B cell (primary cell): ENCODE measurements around the gene TAS2R39. TPM values are rescaled to one million over a fixed set of nuclear protein-coding genes. Genes with fewer than 3 reads are reported as not detected.

Source experiments
- ATAC-seq: fragments of 200-7000 bp; cut with Tn5 transposase; one replicate; pipeline ENCODE4 v1.10.0; 2021; ENCODE audit warnings: low read depth, mild to moderate bottlenecking, moderate number of reproducible peaks, moderate library complexity
- CTCF ChIA-PET: fragments of 350-600 bp; sonication (Branson Sonifier 250); formaldehyde crosslinking; loops from one replicate; lab custom pipeline; 2021; ENCODE audit warnings: antibody characterized with exemption, inconsistent platforms; lab: Charles Lee
- POLR2A ChIA-PET: fragments of 350-600 bp; sonication (Branson Sonifier 250); formaldehyde crosslinking; loops from one replicate; lab custom pipeline; 2021; ENCODE audit warnings: antibody characterized with exemption; lab: Charles Lee
- DNase-seq: peaks from one replicate; pipeline ENCODE4 v3.0.0; 2013
- H2AFZ ChIP-seq: 2 replicates; pipeline ENCODE4 v1.6.1; 2012; ENCODE audit warnings: mild to moderate bottlenecking, low read depth, low read length; ENCODE audit not compliant: insufficient read depth, poor library complexity, severe bottlenecking
- H3K27ac ChIP-seq, 2 donors: 1 replicate in 1 of 2; 2 replicates in 1 of 2; pipeline ENCODE4 v1.5.1; 2012 to 2013; ENCODE audit warnings: low read length in 2 of 2, mild to moderate bottlenecking in 2 of 2, moderate library complexity in 1 of 2
- H3K27me3 ChIP-seq, 4 experiments: fragments of 200-600 bp in 1 of 4; sonication (generic) in 1 of 4; replicated peaks in 1 of 4; 1 replicate in 2 of 4; 2 replicates in 2 of 4; pipeline versions ENCODE4 v1.6.1 to v1.7.0; 2013 to 2016; ENCODE audit warnings: low read length in 3 of 4, mild to moderate bottlenecking in 2 of 4, mixed read lengths in 1 of 4, moderate library complexity in 1 of 4; ENCODE audit not compliant: insufficient read depth in 4 of 4, control insufficient read depth in 3 of 4; ENCODE audit errors: control extremely low read depth in 1 of 4
- H3K36me3 ChIP-seq, 2 experiments: replicated peaks in 1 of 2; 1 replicate in 1 of 2; 2 replicates in 1 of 2; pipeline versions ENCODE4 v1.6.1 to v1.7.1; 2013; ENCODE audit warnings: low read length in 1 of 2; ENCODE audit not compliant: insufficient read depth in 2 of 2, control insufficient read depth in 1 of 2; ENCODE audit errors: control extremely low read depth in 1 of 2, extremely low read depth in 1 of 2
- H3K4me1 ChIP-seq, 2 donors: fragments of 200-600 bp in 1 of 2; sonication (generic) in 1 of 2; 1 replicate in 1 of 2; 2 replicates in 1 of 2; pipeline versions ENCODE4 v1.5.1 to v1.6.1; 2013 to 2017; ENCODE audit warnings: low read length in 2 of 2; ENCODE audit not compliant: control insufficient read depth in 2 of 2, insufficient read depth in 2 of 2
- H3K4me2 ChIP-seq: replicated peaks from 2 replicates; pipeline ENCODE3; 2012; ENCODE audit warnings: mild to moderate bottlenecking, low read depth, low read length; ENCODE audit not compliant: poor library complexity, severe bottlenecking
- H3K4me3 ChIP-seq, 5 experiments: fragments of 200-600 bp in 1 of 5; sonication (generic) in 1 of 5; 1 replicate in 3 of 5; 2 replicates in 2 of 5; pipeline versions ENCODE4 v1.5.1 to v1.7.0; 2011 to 2016; ENCODE audit warnings: low read length in 4 of 5, mild to moderate bottlenecking in 4 of 5, low read depth in 2 of 5, control low read depth in 1 of 5, moderate library complexity in 1 of 5; ENCODE audit not compliant: insufficient read depth in 1 of 5; ENCODE audit errors: control extremely low read depth in 1 of 5, extremely low read depth in 1 of 5
- H3K79me2 ChIP-seq: fragments of 200-600 bp; sonication (generic); one replicate; pipeline ENCODE4 v1.6.0; 2016; ENCODE audit warnings: low read length; ENCODE audit not compliant: control insufficient read depth, insufficient read depth
- H3K9ac ChIP-seq: fragments of 200-600 bp; sonication (generic); 2 replicates; pipeline ENCODE4 v1.6.1; 2017; ENCODE audit warnings: mild to moderate bottlenecking, low read length, moderate library complexity
- H3K9me3 ChIP-seq, 3 donors: one replicate each; pipeline versions ENCODE4 v1.6.1 to v1.7.1; 2013; ENCODE audit warnings: low read length in 2 of 3; ENCODE audit not compliant: control insufficient read depth in 2 of 3, insufficient read depth in 1 of 3; ENCODE audit errors: control extremely low read depth in 1 of 3
- H4K20me1 ChIP-seq: 2 replicates; pipeline ENCODE4 v1.6.0; 2012; ENCODE audit warnings: mild to moderate bottlenecking, low read length; ENCODE audit not compliant: insufficient read depth, control insufficient read depth, poor library complexity, severe bottlenecking
- H3K27ac Mint-ChIP-seq: one replicate; pipeline ENCODE4 v1.8.0; 2021; ENCODE audit warnings: mixed read lengths
- H3K27me3 Mint-ChIP-seq: one replicate; pipeline ENCODE4 v1.8.0; 2021; ENCODE audit warnings: mixed read lengths
- H3K4me1 Mint-ChIP-seq: one replicate; pipeline ENCODE4 v1.8.0; 2021; ENCODE audit warnings: mixed read lengths
- H3K4me3 Mint-ChIP-seq: one replicate; pipeline ENCODE4 v1.8.0; 2021; ENCODE audit warnings: mixed read lengths
- H3K9me3 Mint-ChIP-seq: one replicate; pipeline ENCODE4 v1.8.0; 2022; ENCODE audit warnings: mixed read lengths; ENCODE audit not compliant: insufficient read depth
- EZH2 ChIP-seq: IDR thresholded peaks from 2 replicates; pipeline ENCODE4 v1.6.1; 2012; ENCODE audit warnings: borderline replicate concordance, low read depth, mild to moderate bottlenecking, moderate library complexity, low read length; ENCODE audit not compliant: insufficient read depth, poor library complexity, severe bottlenecking
- WGBS: methylation state at CpG from one replicate; pipeline ENCODE4 v1.1.5; 2013; ENCODE audit warnings: missing lambda C conversion rate; ENCODE audit not compliant: insufficient coverage; 5-methylcytosine and 5-hydroxymethylcytosine counted together
- intact Hi-C: fragments of 100-400 bp; cut with micrococcal nuclease; formaldehyde crosslinking; loops from one replicate; pipeline ENCODE4 v1.10.0; 2022
- polyA plus RNA-seq: library from polyadenylated mRNA; depleted of rRNA; stranded (reverse); fragments of >200 nt; gene quantifications from 2 replicates; pipeline ENCODE4 v1.2.3, GENCODE V29; 2012
- total RNA-seq, 2 donors: library from RNA; stranded (reverse); fragments of 120-200 nt in 1 of 2; gene quantifications; 1 replicate in 1 of 2; 2 replicates in 1 of 2; pipeline versions ENCODE4 v1.2.3 to v1.2.4, GENCODE V29; 2013 to 2022
- TF ChIP-seq, protein P1 (sequence below): fragments of 200-600 bp; IDR thresholded peaks from one replicate; pipeline ENCODE4 v1.8.0; 2022; ENCODE audit warnings: antibody characterized with exemption, mild to moderate bottlenecking

Gene TAS2R39
- total and polyA plus RNA-seq, 2 donors (not counting 1 experiment from before 2014, with no cell fraction given), result not detected

DNA sequence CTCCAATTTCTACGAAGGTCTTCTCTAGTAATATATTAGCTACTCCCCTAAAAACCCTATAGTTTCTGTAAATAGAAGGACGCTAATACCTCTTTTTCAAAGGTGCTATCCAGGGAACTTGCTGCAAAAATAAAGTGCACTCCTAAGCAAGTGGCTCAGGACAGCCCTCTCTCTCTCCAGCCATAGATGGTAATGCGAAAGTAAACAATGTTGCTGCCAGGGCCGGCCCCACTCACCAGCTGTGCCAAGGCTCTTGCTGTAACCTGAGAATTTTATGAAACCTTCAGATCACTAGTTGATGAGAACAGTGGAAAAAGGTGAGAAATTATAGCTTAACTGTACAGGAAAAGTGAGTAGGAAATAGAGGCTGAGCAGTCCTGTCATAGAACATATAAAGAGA lies 10.9 kb upstream of the TAS2R39 start:
- Mint-ChIP-seq H3K4me3 (peak overlapping the region; percentile 63), H3K27me3 (no peaks in the 10 kb centered on the region), H3K27ac (no peak overlapping the region), H3K9me3 (peaks cover 2% of the 10 kb centered on the region), H3K4me1 (peaks cover 20% of the 10 kb centered on the region)
- H3K9me3 ChIP-seq, result peaks cover 0 to 14% (median 3%) of the 10 kb centered on the region in 3 donors
- no peak overlapping the region for H3K27ac ChIP-seq
- no peak for DNase-seq
- H2AFZ ChIP-seq, result no peak overlapping the region
- H3K9ac ChIP-seq, result peak overlapping the region; percentile 24
- no peaks in the 10 kb centered on the region for H4K20me1 ChIP-seq
- no CpG with 5 or more reads among the region's 4 CpGs for WGBS
- H3K27me3 ChIP-seq, result no peaks in the 10 kb centered on the region
- H3K4me1 ChIP-seq, result peaks cover 12 to 16% of the 10 kb centered on the region in 2 donors
- ATAC-seq, result no peak
- no peaks in the 10 kb centered on the region for H3K79me2 ChIP-seq
- ChIA-PET POLR2A (no interaction called here), CTCF (no interaction called here)
- H3K4me3 ChIP-seq, result peak overlapping the region in 1 of 5 experiments; percentile 19
- no peaks in the 10 kb centered on the region for H3K36me3 ChIP-seq
- intact Hi-C loops, result no loop called here
- TF ChIP-seq, protein P1, sequence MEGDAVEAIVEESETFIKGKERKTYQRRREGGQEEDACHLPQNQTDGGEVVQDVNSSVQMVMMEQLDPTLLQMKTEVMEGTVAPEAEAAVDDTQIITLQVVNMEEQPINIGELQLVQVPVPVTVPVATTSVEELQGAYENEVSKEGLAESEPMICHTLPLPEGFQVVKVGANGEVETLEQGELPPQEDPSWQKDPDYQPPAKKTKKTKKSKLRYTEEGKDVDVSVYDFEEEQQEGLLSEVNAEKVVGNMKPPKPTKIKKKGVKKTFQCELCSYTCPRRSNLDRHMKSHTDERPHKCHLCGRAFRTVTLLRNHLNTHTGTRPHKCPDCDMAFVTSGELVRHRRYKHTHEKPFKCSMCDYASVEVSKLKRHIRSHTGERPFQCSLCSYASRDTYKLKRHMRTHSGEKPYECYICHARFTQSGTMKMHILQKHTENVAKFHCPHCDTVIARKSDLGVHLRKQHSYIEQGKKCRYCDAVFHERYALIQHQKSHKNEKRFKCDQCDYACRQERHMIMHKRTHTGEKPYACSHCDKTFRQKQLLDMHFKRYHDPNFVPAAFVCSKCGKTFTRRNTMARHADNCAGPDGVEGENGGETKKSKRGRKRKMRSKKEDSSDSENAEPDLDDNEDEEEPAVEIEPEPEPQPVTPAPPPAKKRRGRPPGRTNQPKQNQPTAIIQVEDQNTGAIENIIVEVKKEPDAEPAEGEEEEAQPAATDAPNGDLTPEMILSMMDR, result no peak
- TF ChIP-seq EZH2, result no peak
- peak overlapping the region; percentile 28 for H3K4me2 ChIP-seq

DNA sequence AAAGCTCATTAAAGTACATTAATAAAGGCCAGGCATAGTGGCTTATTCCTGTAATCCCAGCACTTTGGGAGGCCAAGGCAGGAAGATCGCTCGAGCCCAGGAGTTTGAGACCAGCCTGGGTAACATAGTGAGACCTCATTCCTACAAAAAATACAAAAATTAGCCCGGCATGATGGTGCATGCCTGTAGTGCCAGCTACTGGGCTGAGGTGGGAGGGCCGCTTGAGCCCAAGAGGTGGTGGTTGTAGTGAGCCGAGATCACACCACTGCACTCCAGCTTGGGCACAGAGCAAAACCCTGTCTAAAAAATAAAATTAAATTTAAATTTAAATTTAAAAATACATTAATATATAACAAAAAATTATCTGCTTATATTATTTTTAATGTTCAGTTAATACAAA lies 7.1 kb upstream of the TAS2R39 start:
- H3K4me1 ChIP-seq, result peaks cover under 1 to 3% of the 10 kb centered on the region in 2 donors
- no peak overlapping the region for H3K9ac ChIP-seq
- ATAC-seq, result no peak
- H3K4me2 ChIP-seq, result no peak overlapping the region
- ChIA-PET CTCF (no interaction called here), POLR2A (no interaction called here)
- Mint-ChIP-seq H3K9me3 (peaks cover 6% of the 10 kb centered on the region), H3K4me3 (no peak overlapping the region), H3K27ac (no peak overlapping the region), H3K27me3 (no peaks in the 10 kb centered on the region), H3K4me1 (peaks cover 11% of the 10 kb centered on the region)
- no peak overlapping the region for H3K4me3 ChIP-seq
- no peak for DNase-seq
- 92% methylated on average over 2 of the region's 5 CpGs for WGBS
- no peaks in the 10 kb centered on the region for H4K20me1 ChIP-seq
- no peaks in the 10 kb centered on the region for H3K27me3 ChIP-seq
- H3K9me3 ChIP-seq, result peaks cover 5 to 18% (median 16%) of the 10 kb centered on the region in 3 donors
- no peak overlapping the region for H2AFZ ChIP-seq
- intact Hi-C loops, result no loop called here
- no peaks in the 10 kb centered on the region for H3K79me2 ChIP-seq
- H3K36me3 ChIP-seq, result no peaks in the 10 kb centered on the region
- H3K27ac ChIP-seq, result no peak overlapping the region
- no peak for TF ChIP-seq EZH2
- TF ChIP-seq, protein P1, result no peak
